Hepatocyte (in vitro differentiated cells): Measurements from ENCODE around the gene PTPN3.

Experiments
- EZH2 ChIP-seq: fragments of 200-600 bp; sonication (generic); IDR thresholded peaks from 2 replicates; pipeline ENCODE4 v1.6.1; 2016; ENCODE audit warnings: antibody characterized with exemption, mild to moderate bottlenecking, borderline replicate concordance
- TF ChIP-seq, protein P1 (sequence below): fragments of 200-600 bp; sonication (generic); IDR thresholded peaks from 2 replicates; pipeline ENCODE4 v1.5.1; 2016; ENCODE audit warnings: antibody characterized with exemption, mild to moderate bottlenecking; ENCODE audit not compliant: poor library complexity

DNA sequence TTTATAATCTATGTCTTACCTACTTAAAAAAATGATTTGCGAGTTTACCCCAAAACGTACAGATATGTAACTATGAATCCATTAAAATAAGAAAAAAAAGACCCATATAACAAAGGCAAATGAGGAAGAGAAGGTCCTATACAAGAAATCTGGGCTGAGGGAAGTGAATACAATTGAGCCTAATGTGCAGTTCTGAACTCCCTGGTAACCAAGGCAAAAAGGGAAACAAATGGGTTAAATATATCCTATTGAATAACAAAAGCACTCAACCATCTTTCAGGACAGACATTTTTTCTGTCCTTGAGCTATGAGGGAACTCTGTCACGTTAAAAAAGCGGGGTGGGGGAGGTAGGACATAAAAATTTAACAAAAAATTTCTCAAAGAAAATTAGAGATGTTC lies 78.6 kb downstream of the PTPN3 start:
- TF ChIP-seq EZH2, result no peak
- TF ChIP-seq, protein P1, sequence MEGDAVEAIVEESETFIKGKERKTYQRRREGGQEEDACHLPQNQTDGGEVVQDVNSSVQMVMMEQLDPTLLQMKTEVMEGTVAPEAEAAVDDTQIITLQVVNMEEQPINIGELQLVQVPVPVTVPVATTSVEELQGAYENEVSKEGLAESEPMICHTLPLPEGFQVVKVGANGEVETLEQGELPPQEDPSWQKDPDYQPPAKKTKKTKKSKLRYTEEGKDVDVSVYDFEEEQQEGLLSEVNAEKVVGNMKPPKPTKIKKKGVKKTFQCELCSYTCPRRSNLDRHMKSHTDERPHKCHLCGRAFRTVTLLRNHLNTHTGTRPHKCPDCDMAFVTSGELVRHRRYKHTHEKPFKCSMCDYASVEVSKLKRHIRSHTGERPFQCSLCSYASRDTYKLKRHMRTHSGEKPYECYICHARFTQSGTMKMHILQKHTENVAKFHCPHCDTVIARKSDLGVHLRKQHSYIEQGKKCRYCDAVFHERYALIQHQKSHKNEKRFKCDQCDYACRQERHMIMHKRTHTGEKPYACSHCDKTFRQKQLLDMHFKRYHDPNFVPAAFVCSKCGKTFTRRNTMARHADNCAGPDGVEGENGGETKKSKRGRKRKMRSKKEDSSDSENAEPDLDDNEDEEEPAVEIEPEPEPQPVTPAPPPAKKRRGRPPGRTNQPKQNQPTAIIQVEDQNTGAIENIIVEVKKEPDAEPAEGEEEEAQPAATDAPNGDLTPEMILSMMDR, result no peak
